Loucy (cell line): Measurements from ENCODE around the gene KDM3A.

ENCODE experiments used
- EZH2phosphoT487 ChIP-seq: fragments of 200-600 bp; IDR thresholded peaks from 2 replicates; pipeline ENCODE4 v1.6.1; 2018; ENCODE audit warnings: antibody characterized with exemption, mild to moderate bottlenecking, moderate library complexity, borderline replicate concordance
- TF ChIP-seq, protein P1 (sequence below): fragments of 200-600 bp; sonication (generic); conservative IDR thresholded peaks from 2 replicates; pipeline ENCODE4 v1.5.1; 2014; ENCODE audit warnings: mild to moderate bottlenecking, antibody characterized with exemption, low read length

DNA sequence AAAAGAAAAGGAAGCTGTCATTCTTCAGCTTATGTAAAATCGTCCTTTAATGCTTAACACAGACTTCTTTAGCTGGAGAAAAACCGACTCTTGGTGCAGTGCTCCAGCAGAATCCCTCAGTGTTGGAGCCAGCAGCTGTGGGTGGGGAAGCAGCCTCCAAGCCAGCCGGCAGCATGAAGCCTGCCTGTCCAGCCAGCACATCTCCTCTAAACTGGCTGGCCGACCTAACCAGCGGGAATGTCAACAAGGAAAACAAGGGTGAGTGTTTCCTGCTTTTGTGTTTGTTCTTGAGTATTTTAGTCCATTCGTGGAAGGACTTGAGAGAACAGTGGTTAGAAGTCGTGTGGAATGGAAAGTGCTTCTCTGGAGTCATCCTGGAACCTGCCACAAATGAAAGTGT lies 38.9 kb downstream of the KDM3A start:
- TF ChIP-seq, protein P1, sequence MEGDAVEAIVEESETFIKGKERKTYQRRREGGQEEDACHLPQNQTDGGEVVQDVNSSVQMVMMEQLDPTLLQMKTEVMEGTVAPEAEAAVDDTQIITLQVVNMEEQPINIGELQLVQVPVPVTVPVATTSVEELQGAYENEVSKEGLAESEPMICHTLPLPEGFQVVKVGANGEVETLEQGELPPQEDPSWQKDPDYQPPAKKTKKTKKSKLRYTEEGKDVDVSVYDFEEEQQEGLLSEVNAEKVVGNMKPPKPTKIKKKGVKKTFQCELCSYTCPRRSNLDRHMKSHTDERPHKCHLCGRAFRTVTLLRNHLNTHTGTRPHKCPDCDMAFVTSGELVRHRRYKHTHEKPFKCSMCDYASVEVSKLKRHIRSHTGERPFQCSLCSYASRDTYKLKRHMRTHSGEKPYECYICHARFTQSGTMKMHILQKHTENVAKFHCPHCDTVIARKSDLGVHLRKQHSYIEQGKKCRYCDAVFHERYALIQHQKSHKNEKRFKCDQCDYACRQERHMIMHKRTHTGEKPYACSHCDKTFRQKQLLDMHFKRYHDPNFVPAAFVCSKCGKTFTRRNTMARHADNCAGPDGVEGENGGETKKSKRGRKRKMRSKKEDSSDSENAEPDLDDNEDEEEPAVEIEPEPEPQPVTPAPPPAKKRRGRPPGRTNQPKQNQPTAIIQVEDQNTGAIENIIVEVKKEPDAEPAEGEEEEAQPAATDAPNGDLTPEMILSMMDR, result no peak
- TF ChIP-seq EZH2phosphoT487, result no peak
